Spinal cord (tissue), 10 donors: Measurements from ENCODE around the gene CREBL2. TPM values are rescaled to one million over a fixed set of nuclear protein-coding genes. Genes with fewer than 3 reads are reported as not detected.

Source experiments
- DNase-seq, 6 donors: peaks; one replicate each; pipeline versions ENCODE4 v3.0.0 to v3.0.0-alpha.2; 2013 to 2015; ENCODE audit warnings: low spot score in 6 of 6, low read depth in 4 of 6
- H3K27ac ChIP-seq: one replicate; pipeline ENCODE4 v1.5.1; 2013; ENCODE audit warnings: low read depth, low read length, control low read depth
- H3K27me3 ChIP-seq: one replicate; pipeline ENCODE4 v1.6.1; 2013; ENCODE audit warnings: low read length; ENCODE audit not compliant: control insufficient read depth, insufficient read depth
- H3K36me3 ChIP-seq: one replicate; pipeline ENCODE4 v1.6.1; 2013; ENCODE audit warnings: low read length; ENCODE audit not compliant: control insufficient read depth, insufficient read depth
- H3K4me1 ChIP-seq: one replicate; pipeline ENCODE4 v1.6.1; 2013; ENCODE audit warnings: low read length; ENCODE audit not compliant: control insufficient read depth, insufficient read depth
- H3K4me3 ChIP-seq: one replicate; pipeline ENCODE4 v1.5.1; 2013; ENCODE audit warnings: low read depth, low read length, control low read depth
- H3K9me3 ChIP-seq: one replicate; pipeline ENCODE4 v1.6.1; 2013; ENCODE audit warnings: low read length; ENCODE audit not compliant: control insufficient read depth, insufficient read depth
- WGBS: methylation state at CpG from one replicate; pipeline ENCODE4 v1.1.5; 2013; ENCODE audit warnings: missing lambda C conversion rate; ENCODE audit not compliant: insufficient coverage; 5-methylcytosine and 5-hydroxymethylcytosine counted together
- polyA plus RNA-seq, 2 donors: library from polyadenylated mRNA; unstranded; fragments of 120-200 nt; gene quantifications; one replicate each; pipeline ENCODE4 v1.2.1, GENCODE V29; 2013; ENCODE audit not compliant: insufficient read length in 2 of 2
- total RNA-seq, 2 donors: library from RNA; depleted of rRNA in 1 of 2; stranded (reverse); fragments of 120-200 nt in 1 of 2; fragments of >200 nt in 1 of 2; gene quantifications; one replicate each; pipeline versions ENCODE4 v1.2.3 to v1.2.4, GENCODE V29; 2013 to 2014
- donor health status: healthy.

The CREBL2 gene
- total and polyA plus RNA-seq, 4 donors: 27.8 to 58.6 (median 31.2) TPM

DNA sequence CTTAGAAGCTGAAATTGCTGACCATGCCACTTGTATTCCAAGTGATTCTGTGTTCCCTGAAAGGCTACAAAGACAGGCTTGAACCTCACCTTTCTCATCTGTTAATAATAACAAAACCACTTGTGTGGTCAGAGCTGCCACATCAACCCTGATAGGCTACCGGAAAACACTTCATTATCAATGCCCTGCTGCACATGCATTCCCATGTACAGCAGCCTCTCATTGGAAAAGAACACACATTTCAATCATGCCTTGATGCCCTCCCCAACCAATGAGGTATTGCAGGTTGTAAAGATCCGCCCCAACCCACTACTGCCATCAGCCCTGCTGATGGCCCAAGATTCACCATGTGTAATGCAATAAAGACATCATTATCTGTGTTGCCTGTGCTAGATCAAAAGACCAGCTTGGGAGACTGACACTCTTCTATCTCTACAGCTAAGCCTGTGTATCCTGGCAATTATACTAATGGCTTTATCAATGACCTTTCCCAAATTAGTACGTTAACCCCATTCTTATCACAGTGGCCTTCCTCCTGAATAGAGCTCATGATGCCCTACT, 81.5 kb downstream of the CREBL2 start:
- no peak overlapping the region for H3K27ac ChIP-seq
- DNase-seq: no peak
- 74% methylated on average over 3 of the region's 3 CpGs for WGBS

More for the DNA sequence above, 81.5 kb downstream of the CREBL2 start:
- Histone ChIP-seq H3K4me1 (no peaks in the 10 kb centered on the region), H3K9me3 (no peaks in the 10 kb centered on the region), H3K4me3 (no peak overlapping the region), H3K27me3 (no peaks in the 10 kb centered on the region), H3K36me3 (no peaks in the 10 kb centered on the region)

Other genes with a start within 250 kb of the CREBL2 start
- 10 to 100 TPM; 17.7 to 23.2 TPM for gene DUSP16, start 49.0 kb upstream of the CREBL2 start, total RNA-seq
- 10 to 100 TPM; 18.3 to 22.7 TPM for gene DUSP16, start 49.0 kb upstream of the CREBL2 start, polyA plus RNA-seq
- gene GPR19, start 84.3 kb downstream of the CREBL2 start, total RNA-seq: 10 to 100 TPM in 1 of 2 donors, 1 to 10 TPM in 1; 4.6 to 11.5 TPM
- gene GPR19, start 84.3 kb downstream of the CREBL2 start, polyA plus RNA-seq: 10 to 100 TPM in 1 of 2 donors, 1 to 10 TPM in 1; 9.7 to 12.0 TPM
- 10 to 100 TPM; 63.2 to 90.6 TPM for gene CDKN1B, start 105.5 kb downstream of the CREBL2 start, total RNA-seq
- gene CDKN1B, start 105.5 kb downstream of the CREBL2 start, polyA plus RNA-seq: 10 to 100 TPM; 85.7 to 90.5 TPM
- gene APOLD1, start 173.8 kb downstream of the CREBL2 start, total RNA-seq: 10 to 100 TPM; 36.1 to 76.2 TPM
- 10 to 100 TPM; 13.1 to 17.0 TPM for gene APOLD1, start 173.8 kb downstream of the CREBL2 start, polyA plus RNA-seq
- 10 to 100 TPM; 56.3 to 66.3 TPM for gene DDX47, start 201.5 kb downstream of the CREBL2 start, total RNA-seq
- 10 to 100 TPM; 54.1 to 54.9 TPM for gene DDX47, start 201.5 kb downstream of the CREBL2 start, polyA plus RNA-seq